ENCODE results near the gene CAPN15. TPM values are rescaled to one million over a fixed set of nuclear protein-coding genes. Genes with fewer than 3 reads are reported as not detected.

The CAPN15 gene
- total RNA-seq, 1 donor from 2014 or later = 49.2 TPM

DNA sequence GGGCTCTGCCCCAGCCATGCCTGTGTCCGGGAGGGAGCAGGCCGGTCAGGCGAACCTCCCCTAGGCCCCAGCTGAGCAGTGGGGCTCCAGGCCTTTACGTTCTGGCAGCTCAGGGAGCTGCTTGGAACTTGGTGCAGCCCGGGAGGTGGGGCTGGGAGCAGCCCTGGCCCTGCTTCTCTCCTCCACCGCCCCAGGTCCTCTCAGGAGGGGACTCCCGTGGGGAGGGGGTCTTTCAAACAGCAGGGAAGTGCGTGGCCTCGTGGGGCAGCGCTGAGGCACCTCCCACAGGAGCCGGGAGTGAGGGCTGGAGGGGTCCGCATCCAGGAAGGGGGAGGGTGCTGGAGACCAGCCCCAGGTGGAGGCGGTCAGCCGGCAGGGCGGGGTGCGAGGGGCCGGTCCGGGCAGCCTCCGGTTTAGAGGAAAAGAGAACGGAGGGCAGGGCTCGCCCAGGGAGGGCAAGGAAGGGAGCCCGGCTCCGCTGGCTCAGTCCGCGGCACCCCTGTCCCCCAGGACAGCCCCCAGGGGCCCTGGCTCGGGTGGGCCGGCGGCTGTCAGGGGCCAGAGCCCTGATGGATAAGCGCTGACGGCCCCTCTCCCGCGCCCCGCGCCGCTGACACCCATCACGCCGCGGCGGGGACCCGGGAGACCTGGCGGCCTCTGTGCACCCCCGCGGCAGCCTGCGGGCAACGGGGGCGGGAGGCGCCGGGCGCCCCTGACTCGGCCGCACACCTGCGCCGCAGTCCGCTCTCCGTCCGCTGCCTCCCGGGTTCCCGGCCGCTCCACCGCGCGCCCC lies 32.1 kb downstream of the CAPN15 start:
- no peak for DNase-seq (ENCODE audit: low spot score)

DNA sequence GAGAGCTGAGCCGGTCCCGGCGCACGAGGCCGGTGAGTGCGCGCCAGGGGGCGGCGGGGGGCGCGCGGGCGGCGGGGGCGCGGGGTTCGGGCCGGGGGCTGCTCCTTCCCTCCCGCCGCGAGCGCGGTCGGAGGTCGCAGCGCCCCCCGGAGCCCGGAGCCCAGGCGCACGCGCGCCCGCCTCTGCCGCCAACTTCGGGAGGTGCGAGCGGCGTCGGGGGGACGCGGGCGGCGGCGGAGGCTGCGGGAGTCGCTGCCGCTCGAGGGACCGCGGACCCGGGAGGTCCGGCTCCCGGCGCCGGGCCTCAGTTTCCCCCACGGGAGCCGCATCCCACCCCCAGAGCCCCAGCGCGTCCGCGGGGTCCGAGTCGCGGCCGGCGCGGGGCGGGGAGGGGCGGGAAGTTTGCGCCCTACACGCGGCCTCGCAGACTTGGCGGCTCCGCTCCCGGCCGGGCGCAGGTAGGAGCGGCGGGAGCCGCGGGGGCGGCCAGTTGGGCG lies 32.7 kb downstream of the CAPN15 start, which contains the start of gene PRR35:
Gene PRR35 (plus strand): TSS at position 191 of the 497 bp plus-strand sequence. CDS start 2,901 bp downstream, outside the sequence.
- DNase-seq (ENCODE audit: low spot score) = no peak

DNA sequence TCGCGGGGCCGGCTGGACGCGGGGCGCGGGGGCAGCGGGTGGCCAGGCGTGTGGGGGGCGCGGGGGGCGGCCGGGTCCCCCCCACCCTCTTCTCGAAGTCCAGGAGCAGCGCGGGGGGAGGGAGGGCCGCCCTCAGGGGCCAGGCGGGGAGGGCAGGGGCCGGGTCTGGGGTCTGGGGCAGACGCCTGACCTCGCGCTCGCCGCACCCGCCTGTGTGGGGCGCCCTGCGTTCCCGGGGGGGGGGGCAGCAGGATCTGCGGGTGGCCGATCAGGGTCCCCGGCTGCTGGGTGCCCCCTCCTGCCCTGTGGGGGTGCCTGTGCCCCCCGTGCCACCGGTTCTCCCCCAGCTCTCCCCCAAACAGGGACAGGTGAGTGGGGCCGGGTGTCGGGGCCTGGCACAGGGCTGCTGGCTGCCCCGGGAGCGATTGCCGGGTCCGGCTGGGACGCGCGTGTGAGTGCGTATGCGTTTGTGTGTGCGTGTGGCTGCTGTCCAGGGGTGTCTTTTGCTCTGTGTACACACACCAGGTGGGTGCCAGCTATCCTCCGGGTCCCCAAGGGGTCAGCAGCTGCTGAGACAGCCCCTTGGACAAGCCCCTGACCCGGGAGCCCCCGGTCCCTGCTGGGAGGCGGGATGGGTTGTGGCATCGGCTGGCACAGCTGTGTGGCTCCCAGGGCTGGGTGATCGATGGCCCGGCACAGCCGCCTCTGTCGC lies 33.3 kb downstream of the CAPN15 start:
- no peak for DNase-seq (ENCODE audit: low spot score)

DNA sequence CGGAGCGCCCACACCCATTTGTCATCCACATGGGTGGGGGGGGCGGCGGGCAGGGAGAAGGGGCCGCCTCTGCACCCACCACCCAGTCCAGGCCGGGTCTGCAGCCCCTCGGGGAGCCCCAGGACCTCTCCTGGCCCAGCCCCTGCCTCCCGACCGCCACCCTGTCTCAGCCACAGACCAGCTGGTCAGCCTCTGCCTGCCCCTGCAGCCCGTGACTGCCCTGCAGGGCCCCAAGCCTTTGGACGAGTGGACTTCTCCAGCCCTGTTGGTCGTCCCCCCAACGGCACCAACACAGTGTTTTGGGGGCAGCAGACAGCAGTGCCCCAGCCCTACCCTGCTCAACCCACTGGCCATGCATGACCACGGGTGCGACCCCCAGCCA lies 33.9 kb downstream of the CAPN15 start:
- DNase-seq (ENCODE audit: low spot score) = no peak

DNA sequence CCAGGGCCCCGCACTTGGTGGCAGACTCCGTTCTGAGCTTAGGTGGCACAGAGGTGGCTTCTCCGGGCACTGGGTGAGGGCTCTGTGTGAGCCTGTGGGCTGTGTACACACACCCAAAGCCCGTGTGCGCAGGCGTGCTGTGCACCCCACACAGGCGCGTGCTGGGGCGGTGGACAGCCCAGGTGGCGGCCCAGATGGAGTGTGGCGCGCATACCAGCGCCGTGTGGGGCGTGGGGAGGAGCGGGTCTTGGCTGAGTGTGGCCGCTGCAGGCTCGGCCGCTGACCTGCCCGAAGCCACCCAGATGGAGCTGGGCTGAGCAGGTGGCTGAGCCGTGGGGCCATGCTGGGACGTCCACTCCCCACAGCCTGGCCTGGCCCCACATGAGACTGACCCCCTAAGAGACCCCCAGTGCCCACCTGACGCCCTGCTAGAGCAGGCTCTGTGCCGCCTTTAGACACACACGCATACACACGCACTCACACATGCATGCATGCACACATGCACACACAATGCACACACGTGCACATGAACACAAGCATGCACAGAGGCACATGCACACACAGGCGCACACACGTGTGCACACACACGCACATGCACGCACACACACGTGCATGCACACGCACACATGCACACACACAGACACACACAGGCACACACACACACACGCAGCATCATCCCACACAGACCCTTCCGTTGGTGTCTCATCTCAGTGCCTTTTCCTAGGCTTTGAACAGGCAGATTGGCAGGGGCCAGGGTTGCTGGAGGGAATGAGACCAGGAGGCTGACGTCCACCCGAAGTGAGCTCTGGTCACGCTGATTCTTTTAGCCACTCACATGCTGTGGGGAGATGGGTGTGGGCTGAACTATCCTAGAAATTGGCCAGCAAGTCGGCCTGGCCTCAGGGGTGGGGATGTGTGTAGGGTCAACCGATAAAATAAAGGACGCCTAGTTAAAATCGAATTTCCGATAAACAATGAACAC lies 34.7 kb downstream of the CAPN15 start:
- DNase-seq (ENCODE audit: low spot score) = no peak

DNA sequence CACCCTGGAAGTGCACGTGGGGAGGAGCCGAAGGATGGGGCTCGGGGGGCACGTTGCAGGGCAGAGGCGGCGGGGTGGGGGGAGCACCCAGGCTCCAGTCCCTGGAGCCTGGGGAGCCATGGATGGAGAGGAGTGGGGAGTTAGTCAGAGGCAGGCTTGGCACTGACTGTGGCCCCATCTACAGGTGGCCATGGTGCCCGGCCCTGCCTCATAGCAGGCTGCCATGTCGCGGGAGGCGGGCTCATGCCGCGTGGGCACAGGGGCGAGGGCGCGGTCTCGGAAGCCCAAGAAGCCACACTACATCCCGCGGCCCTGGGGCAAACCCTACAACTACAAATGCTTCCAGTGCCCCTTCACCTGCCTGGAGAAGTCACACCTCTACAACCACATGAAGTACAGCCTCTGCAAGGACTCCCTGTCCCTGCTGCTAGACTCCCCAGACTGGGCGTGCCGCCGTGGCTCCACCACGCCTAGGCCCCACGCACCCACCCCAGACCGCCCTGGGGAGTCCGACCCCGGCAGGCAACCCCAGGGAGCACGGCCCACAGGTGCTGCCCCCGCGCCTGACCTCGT lies 35.6 kb downstream of the CAPN15 start:
- no peak for DNase-seq (ENCODE audit: low spot score)

DNA sequence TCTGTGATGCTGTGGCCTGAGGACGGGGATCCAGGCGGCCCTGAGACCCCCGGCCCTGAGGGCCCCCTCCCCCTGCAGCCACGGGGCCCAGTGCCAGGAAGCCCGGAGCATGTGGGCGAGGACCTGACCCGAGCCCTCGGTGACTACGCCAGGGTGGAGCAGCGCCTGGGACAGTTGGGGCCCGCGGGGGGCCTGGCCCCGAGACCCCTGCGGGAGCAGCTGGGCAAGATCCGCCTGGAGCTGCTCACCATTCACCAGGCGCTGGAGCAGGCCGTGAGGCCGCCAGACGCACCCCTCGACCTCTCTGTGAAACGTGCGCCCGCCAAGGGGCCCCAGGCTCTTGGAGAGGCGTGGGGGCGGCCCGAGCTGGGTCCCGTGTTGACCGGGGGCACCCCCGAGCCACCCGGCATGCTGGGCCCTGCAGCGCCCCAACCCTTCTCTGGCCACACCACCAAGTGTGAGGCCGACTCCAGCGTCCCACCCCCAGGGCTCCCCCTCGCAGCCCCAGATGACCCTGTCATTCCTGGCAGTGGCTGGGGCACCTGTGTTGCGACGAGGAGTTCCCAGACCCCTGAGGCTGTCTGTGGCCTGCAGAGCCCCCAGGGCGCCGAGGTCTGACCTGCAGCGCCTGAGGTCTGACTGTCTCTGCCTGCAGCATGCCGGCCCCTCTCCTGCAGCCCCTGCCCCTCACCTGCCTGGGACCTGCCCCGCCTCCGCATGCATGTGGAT lies 37.3 kb downstream of the CAPN15 start:
- no peak for DNase-seq (ENCODE audit: low spot score)

DNA sequence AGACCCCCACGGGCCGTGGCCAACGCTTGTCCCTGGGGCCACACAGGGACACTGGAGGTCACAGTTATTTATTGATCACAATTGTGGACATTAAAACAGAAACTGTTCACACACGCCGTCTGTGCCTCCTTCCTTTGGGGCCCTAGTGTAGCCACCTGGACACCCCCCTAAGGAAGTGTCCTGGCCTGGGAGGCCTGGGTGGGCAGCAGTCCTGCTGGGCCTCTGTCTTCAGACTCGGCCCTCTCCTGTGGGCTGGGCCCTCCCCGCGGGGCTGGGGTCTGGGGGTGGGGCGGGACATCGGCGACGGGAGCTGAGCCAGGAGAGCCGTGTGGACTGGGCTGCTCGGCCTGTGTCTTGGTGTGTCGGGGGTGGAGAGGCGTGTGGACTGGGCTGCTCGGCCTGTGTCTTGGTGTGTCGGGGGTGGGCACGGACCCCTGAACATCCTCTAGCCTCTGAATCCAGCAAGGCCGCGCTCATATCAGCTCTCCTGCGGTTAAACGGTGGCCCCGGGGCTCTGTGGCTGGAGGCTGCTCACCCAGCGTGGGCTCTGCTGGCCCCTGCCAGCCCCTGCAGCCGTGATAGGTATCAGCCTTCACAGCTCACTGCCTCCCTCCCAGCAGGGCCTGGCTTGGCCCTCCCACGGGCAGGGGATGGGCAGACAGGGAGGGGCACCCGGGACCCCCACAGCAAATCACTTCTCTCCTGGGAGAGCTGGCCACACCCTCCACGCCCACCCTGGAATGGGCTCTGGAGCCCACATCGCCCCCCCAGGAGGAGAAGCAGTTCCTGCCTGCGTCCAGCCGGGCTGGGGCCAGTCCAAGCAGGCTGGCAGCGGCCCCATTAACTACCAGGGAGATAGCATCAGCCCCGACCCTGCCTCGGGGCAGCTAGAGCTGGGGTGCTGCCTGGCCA lies 38.2 kb downstream of the CAPN15 start:
- DNase-seq (ENCODE audit: low spot score) = no peak

DNA sequence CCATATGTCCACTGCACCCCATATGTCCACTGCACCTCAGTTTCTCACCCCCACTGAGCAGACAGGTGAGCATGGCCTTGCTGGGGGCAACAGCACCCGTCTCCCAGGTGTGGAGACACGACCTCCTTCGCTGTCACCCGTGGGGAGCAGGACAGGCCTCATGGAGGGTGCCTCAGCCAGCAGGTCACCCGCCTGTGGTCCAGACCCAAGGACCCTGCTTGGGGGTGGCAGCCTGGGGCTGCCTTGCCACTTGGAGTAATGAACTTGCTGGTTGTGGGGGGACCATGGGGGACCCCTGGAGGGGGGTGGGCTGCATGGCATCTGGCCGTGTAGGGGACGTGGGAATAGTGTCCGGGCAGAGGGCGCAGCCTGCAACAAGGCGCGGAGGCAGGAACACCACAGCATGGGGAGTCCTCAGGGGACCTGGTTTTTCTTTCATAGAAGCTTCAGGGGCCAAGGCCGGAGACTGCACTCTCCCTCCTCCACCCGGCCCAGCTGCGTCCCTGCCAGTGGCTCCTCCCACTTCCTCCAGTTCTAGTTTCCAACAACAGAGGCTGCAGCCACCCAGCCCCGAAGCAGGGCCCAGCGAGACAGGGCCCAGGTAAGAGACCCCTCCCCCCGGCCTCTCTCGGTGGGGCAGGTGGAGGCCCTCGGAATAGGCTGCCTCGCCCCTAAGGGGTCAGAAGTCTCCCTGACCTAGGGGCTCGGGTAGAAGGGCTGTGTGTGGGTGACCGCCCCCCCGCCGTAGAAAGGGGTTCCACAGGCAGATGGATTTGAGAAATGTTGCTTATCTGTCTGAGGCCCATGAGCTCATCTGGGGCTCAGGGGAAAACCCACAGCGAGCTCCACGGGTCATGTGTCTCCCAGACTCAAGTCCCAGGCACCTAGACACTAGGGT lies 39.2 kb downstream of the CAPN15 start, which contains the start of gene NHLRC4:
Gene NHLRC4 (plus strand): TSS at position 531 of the 898 bp plus-strand sequence. CDS start 1,043 bp downstream, outside the sequence.
- DNase-seq (ENCODE audit: low spot score) = no peak

DNA sequence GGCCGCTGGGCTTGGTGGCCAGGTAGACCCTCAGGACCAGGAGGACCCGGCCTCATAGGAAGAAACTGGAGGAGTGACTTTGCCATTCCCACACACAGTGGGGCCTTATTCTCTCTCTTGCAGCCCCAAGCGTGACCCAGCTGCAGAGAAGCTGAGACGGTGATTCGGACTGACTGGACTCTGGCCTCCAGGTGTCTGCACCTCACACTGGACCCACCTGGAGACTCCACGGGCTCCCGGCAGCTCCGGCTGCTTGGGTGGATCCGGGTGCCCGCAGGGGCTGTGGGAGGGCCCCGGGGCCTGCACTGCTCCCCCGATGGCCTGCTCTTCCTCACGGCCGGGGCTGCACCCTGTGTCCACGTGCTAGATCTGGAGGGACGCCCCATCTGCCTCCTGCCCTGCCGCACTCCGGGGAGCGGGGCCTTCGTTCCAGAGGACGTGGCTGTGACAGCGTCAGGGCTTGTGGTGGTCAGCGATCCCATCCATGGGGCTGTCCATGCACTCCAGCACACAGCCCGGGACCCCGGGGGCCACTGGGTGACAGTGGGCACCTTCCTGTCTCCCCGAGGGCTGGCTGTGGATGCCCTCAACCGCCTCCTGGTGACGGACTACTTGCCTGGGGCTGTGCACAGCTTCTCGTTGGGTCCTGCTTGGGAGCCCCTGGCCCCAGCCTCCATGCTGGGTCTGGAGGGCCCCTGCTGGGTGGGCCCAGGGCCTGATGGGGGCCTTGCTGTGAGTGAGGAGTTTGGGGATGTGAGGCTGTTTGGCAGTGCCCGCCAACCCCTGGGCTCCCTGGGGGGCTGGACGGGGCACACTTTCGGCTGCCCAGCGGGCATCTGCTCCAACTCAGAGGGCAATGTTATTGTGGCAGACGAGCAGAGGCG lies 40.1 kb downstream of the CAPN15 start:
- no peak for DNase-seq (ENCODE audit: low spot score)

DNA sequence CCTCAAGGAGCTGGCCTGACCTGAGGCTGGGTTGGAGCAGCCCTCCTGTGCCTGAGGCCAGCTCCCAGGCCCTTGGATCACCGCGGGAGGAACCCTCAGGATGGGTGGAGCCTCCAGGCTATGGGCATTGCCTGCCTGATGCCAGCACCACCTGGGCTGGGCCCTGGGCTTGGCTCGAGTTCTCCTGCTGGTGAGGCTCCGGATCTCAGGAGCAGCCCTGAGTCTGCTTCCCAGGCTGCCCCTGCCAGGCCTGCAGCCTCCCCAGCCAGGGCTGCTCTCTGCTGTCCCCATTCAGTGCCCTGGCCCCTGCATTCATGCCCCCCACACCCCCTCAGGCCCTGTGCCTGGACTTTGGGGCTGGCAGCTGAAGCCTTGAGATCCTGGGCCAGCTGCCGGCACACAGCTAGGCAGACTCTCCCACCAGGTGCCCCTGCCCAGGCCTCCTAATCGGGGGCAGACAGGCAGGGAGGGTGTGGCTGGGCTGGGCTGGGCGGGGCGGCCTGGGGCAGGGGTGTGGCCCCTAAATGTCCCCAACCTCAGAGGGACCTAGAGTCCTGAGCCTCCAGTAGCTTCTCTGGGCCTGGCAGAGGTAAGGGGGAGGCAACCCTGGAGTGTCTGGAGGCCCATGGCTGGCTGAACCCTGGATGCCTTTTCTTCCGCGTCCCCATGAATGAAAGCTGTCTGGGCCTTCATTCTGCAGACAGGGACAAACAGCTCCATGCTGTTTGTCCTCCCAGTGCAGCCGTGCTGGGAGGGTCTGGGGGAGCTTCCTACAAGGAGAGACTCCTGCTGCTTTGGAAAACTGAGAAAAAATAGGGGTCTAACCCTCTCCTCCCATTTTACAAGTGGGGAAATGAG lies 41.1 kb downstream of the CAPN15 start:
- no peak for DNase-seq (ENCODE audit: low spot score)

DNA sequence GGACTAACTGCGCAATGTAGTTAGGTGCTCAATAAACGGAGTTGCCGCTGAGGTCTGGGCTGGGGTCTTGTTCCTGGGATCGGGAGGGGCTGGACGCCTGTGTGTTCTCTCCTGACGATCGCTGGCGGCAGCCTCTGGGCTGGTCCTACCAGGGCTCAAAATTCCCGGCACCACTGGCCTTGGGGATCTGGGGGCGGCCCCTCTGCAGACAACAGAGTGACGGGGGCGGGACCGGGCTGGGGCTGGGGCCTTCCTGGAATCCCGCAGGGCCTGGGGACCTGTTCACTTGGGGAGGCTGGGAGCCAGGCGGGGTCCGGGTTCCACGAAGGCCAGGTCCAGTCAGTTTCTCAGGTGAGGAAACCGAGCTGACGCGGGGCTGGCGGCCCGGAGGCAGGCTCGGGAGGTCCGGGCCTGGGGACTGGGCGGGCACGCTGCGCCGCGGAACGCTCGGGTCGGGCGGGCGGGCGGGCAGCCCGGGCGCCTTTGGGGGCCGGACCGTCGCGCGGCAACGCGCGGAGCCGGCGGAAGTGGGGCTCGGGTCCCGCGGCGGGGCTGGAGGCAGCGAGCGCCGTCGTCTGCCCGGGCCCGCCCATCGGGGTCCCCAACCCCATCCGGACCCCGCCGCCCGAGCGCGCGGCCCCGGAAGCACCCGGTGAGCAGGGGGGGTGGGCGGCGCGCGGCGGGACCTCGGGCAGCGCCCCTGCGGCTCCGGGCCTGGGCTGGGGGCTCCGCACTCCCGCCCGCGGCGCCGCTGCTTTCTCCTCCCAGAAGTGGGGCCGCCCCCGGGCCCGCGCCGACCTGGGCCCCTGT lies 42.1 kb downstream of the CAPN15 start, which contains the start of gene PIGQ:
Gene PIGQ (plus strand): TSS at position 524 of the 810 bp plus-strand sequence. CDS start 4,107 bp downstream, outside the sequence.
- no peak for DNase-seq (ENCODE audit: low spot score)

DNA sequence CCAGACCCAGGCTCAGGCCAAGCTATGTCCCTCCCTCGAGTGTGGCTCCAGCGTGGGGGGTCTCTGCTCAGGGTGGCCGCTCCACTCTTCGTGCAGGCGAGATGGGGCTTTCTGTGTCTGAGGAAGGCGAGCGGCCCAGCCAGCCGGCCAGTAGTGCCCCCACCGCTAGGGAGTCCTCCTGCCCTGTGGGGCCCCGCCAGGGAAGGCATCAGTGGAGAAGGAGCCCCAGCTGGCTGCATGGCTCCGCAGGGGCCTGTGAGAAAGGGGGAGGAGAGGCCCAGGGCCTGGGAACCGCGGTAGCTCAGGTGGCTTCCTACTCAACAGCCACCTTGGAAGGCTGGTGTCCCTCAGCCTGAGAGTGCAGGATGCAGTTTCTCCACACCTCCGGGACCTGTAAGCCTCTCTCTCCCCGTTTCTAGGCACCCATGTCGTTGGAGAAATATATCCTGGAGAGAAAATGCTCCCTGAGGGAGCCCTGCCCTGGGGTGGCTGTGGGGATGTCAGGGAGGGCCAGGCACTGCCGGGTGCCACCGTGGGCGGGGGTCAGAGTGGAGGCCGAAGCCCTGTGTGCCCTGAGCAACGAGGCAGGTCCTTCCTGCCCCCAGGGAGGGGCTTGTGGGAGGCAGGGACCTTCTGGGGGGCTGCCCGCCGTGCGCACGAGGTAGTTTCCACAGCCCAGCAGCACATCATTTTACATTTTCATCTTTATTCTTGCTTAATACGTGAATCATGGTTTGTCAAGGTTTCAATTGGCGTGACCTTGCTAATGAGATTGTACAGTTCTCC lies 45.5 kb downstream of the CAPN15 start:
- DNase-seq (ENCODE audit: low spot score) = no peak

All from mesenteric fat pad (tissue), 1 donor.